ENCODE measurements around the gene LRRC71. TPM values are rescaled to one million over a fixed set of nuclear protein-coding genes. Genes with fewer than 3 reads are reported as not detected.

LRRC71 gene
- total RNA-seq, 3 donors from 2014 or later = not detected

DNA sequence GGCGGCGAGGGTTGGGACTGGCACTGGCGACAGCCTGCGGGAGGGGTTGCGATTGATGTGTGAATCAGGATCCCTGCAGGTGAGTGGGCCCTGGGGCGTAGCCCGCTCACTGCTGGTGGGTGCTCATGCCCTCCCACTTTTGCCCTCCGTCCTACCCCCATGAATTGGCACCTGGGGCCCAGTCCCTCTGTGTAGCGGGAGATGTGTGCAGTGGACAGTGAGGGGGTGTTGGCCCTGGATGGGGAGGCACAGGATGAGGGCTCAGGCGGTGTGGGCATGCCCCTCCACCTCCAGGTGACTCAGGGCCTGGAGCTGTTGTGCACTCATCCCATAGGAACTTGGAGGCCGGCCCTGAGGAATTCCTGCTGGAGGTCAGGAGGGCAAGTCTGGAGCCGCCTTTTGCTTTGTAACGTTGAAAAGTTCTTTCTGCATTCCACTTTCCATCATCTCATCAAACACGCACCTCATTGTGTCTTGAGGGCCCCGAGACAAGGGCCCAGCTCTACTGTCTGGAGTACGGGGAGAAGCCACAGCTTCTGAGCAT, 23.9 kb upstream of the LRRC71 start:
- Histone ChIP-seq H3K9me3 (no peaks in the 10 kb centered on the region), H3K36me3 (ENCODE audit: low read depth) (no peaks in the 10 kb centered on the region), H3K4me1 (ENCODE audit: low read depth) (peaks cover 3% of the 10 kb centered on the region), H3K4me3 (no peak overlapping the region)
- intact Hi-C loops (cut with DNase I, micrococcal nuclease) = no loop called here
- DNase-seq (peak in 2 of 3 donors; percentile 17 to 46), ATAC-seq (no peak)
- TF ChIP-seq, protein P1, sequence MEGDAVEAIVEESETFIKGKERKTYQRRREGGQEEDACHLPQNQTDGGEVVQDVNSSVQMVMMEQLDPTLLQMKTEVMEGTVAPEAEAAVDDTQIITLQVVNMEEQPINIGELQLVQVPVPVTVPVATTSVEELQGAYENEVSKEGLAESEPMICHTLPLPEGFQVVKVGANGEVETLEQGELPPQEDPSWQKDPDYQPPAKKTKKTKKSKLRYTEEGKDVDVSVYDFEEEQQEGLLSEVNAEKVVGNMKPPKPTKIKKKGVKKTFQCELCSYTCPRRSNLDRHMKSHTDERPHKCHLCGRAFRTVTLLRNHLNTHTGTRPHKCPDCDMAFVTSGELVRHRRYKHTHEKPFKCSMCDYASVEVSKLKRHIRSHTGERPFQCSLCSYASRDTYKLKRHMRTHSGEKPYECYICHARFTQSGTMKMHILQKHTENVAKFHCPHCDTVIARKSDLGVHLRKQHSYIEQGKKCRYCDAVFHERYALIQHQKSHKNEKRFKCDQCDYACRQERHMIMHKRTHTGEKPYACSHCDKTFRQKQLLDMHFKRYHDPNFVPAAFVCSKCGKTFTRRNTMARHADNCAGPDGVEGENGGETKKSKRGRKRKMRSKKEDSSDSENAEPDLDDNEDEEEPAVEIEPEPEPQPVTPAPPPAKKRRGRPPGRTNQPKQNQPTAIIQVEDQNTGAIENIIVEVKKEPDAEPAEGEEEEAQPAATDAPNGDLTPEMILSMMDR (IDR thresholded peaks at IDR 0.05) = no peak

DNA sequence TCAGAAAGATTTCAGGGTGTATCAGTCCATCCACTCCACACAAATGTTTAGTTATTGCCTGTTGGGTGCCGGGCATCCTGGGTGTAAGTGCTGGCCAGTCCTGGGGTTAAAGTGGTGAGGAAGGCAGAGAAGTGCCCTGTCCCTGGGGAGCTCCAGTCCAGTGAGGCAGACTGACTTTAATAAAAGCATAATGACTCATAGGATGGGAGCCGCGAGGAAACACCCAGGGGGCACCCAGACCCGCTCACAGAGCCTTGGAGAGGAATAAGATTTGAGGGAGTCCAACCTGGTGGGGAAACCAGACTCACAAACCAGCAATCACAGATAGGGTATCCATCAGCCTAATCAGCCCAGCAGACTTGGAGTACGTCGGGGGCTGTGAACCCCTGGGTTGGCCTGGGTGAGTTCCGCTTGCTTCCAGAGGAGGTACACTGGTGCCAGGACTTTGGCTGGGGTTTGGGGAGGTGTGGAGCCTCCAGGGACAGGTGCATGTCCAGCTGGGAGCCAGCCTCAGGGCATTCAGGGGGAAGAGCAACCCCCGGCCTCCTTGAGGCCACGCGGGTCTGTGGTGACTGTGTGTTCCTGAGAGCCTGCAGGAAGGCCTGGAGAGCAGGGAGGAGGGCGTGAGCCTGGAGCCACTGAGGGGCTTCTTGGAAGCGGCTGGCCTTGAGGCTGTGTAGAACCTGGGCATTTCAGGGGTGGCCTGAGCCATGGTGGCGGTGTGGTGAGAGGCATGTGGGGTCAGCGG, 23.2 kb upstream of the LRRC71 start:
- intact Hi-C loops (cut with DNase I, micrococcal nuclease) = no loop called here
- H3K36me3 ChIP-seq (ENCODE audit: low read depth) = no peaks in the 10 kb centered on the region
- ATAC-seq (no peak), DNase-seq (peak in 2 of 3 donors; percentile 4 to 48)
- no peaks in the 10 kb centered on the region for H3K4me1 ChIP-seq (ENCODE audit: low read depth)
- TF ChIP-seq, protein P1 (IDR thresholded peaks at IDR 0.05) = no peak
- no peaks in the 10 kb centered on the region for H3K9me3 ChIP-seq
- no peak overlapping the region for H3K4me3 ChIP-seq

DNA sequence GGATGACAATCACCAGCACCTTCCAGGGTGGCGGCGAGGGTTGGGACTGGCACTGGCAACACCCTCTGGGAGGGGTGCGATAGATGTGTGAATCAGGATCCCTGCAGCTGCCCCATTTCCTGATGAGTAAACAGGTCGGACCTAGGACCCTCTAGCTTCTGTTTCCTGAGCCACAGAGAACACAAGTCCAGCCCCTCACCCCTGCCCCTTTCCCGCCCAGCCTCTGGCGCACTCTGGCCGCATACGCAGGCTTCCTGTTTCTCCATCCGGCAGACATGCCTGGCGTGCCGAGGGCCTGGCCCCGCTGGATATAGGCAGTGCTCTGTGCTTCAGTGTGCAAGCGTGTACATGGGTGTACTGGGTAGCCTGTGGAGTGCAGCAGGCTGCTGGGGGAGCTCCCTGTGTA, 22.3 kb upstream of the LRRC71 start:
- H3K4me1 ChIP-seq (ENCODE audit: low read depth) = no peaks in the 10 kb centered on the region
- H3K4me3 ChIP-seq = no peak overlapping the region
- intact Hi-C loops (cut with DNase I, micrococcal nuclease) = no loop called here
- peak; percentile 9 for ATAC-seq
- TF ChIP-seq, protein P1 (IDR thresholded peaks at IDR 0.05) = no peak
- H3K36me3 ChIP-seq (ENCODE audit: low read depth) = no peaks in the 10 kb centered on the region
- DNase-seq = peak in 1 of 3 donors; percentile 54
- H3K9me3 ChIP-seq = no peaks in the 10 kb centered on the region

DNA sequence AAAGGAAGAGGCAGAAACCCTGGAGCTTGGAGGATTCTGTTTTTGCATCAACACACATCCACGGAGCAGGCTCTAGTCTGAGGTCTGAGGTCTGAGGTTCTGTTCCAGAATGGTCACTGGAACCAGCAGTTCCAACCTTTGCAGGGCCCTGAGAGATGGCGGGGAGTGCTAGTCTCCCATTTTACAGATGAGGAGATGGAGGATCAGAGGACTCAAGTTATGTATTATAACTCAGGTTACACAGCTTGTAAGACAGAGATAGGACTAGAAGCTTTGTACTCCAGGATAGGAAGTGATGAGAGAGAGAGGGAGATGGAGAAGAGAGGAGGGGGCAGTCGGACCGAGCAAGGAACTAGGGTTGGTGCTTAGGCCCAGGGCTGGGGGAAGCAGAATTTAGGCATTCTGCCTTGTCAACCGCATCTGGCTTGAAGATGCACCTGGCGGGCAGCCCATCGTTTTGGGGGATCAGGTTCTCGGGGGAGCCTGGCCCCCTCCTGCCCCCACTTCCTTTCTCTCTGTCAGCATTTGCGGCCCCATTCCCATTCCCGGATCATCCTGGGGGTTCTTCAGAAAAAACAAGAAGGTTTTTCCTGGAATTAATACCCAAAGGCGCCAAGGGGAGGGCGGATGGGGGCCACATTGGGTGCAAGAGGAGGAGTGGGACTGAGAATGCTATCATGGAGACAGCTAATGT, 21.3 kb upstream of the LRRC71 start:
- Histone ChIP-seq H3K4me1 (ENCODE audit: low read depth) (no peaks in the 10 kb centered on the region), H3K9me3 (no peaks in the 10 kb centered on the region), H3K36me3 (ENCODE audit: low read depth) (no peaks in the 10 kb centered on the region), H3K4me3 (no peak overlapping the region)
- TF ChIP-seq, protein P1 (IDR thresholded peaks at IDR 0.05) = no peak
- intact Hi-C loops (cut with DNase I, micrococcal nuclease) = no loop called here
- peak in 1 of 3 donors; percentile 29 for DNase-seq
- no peak for ATAC-seq

DNA sequence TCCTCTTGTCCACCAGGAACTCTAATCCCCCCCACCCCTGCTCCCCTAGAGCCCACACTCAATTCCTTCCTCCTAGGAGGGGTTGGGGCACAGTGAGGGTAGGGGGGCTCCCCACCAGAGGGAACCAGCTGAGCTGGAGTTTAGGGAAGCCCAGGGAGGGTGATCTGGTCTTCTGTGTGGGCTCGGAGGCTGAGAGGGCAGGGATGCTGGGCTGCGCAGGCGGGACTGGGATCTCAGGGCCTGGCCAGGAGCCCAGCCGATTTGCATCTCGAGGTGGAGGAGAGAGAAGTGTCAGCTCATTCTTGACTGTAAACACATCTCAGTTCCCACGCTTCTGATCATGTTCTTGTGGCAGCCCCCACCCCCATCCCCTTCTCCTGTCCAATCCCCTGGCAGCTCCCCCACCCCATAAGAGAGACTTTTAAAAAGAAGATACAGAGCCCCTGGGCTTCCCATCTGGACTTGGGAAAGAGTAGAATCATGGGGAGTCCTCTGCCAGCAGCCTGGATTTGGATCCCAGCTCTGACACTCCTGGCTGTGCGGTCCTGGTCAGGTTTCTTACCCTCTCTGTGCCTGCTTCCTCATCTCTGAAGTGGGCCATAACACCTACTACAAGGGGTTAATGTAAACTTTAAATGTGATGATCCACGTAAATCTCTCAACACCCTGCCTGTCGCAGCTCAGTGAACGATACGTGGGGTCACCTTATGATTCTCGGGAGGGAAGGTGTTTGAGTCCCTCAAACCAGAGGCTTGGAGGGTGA, 20.3 kb upstream of the LRRC71 start:
- ATAC-seq = no peak
- Histone ChIP-seq H3K9me3 (no peaks in the 10 kb centered on the region), H3K4me1 (ENCODE audit: low read depth) (no peaks in the 10 kb centered on the region)

More for the DNA sequence above, 20.3 kb upstream of the LRRC71 start:
- DNase-seq = peak in 1 of 3 donors; percentile 29
- intact Hi-C loops (cut with DNase I, micrococcal nuclease) = no loop called here
- TF ChIP-seq, protein P1 (IDR thresholded peaks at IDR 0.05) = no peak
- Histone ChIP-seq H3K36me3 (ENCODE audit: low read depth) (no peaks in the 10 kb centered on the region), H3K4me3 (no peak overlapping the region)
